GM12801 (cell line): ENCODE data around the gene SIGLEC12.

Source experiments
- CTCF ChIP-seq: IDR thresholded peaks from one replicate; pipeline ENCODE4 v1.5.1; 2011; ENCODE audit warnings: control low read depth; ENCODE audit not compliant: insufficient read length; ENCODE audit errors: extremely low read depth

Gene SIGLEC12

DNA sequence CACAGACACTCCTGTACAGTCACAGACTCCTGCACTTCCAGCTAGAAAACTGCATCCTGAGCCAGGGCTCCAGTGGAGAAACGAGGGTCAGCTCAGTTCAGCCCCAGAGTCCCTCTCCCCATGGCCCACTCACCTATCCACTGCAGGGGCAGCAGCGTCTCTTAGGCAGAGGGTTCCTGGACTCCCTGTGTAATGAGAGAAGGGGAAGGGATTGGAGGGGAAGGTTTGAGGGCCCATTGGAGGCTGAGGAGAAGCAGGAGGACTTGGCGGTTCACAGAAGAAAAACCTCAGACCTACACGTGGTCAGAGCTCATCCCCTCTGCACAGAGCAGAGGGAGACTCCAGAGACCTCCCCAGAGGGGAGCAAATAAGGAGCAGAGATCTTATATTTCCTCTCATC lies 32.4 kb downstream of the SIGLEC12 start:
- TF ChIP-seq CTCF, result no peak

DNA sequence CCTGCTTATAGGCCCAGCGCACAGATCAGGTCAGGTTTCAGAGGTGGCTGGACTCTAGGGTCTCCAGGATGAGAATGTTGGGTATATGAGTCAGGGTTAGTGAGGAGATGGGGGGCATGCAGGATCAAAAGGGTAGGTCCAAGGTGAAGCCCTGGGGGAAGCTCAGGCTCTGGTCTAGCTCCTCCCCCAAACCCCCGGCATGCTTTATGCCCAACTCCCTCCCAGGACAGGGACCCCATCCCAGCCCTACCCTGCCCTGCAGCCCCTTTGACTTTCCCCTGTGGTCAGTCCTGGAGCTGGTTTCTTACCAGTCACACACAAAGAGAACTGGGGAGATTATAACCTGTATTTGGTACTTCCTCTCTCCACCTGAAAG lies 33.1 kb downstream of the SIGLEC12 start:
- no peak for TF ChIP-seq CTCF

- TF ChIP-seq CTCF, result no peak
These were observed 33.6 kb downstream of the SIGLEC12 start for GRCh38 chr19:51467864-51468544.

DNA sequence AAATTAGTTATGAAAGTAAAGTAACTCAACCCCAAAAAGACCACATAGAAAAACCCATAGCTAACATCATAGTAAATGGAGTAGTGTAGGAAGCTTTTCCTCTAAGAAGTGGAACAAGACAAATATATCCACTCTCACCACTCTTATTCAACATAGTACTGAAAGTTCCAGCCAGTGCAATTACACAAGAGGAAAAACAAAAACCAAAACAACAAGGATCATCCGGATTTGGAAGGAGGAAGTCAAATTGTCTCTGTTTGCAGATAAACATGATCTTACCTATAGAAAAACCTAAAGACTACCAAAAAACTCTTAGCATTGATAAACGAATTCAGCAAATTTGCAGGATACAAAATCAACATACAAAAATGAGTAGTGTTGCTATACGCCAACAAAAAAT lies 34.9 kb downstream of the SIGLEC12 start:
- no peak for TF ChIP-seq CTCF

- no peak for TF ChIP-seq CTCF
These were observed 38.9 kb downstream of the SIGLEC12 start for GRCh38 chr19:51462681-51463080.

GRCh38 chr19:51462276-51462675 lies 39.3 kb downstream of the SIGLEC12 start:
- no peak for TF ChIP-seq CTCF

DNA sequence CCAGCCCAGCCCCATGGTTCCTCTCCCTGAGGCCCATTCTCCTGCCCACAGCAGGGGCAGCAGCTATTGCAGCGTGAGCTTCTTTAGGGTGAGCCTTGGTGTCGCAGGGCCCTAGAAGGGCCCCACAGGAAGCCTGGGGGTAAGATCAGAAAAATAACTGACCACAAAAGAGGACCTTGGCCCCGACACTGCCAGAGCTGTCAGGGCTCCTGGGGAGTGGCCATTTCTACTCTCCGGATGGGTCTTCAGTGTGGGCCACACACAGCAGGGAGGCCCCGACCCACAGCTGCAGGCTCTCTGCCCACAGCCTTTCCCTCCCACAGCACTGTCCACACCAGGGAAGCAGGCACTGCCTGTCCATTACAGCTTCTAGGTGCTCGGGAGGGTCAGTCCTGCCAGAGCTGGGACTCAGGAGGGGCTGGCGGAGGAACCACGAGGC lies 39.9 kb downstream of the SIGLEC12 start:
- no peak for TF ChIP-seq CTCF
